Fibroblast of lung (primary cell): Measurements from ENCODE around the gene PHTF1.
"Not testable (repeated sequence)": the region's sequence is repeated elsewhere in the genome, so short reads cannot be mapped to it uniquely, and the experiment has no call there.

Experiments
- CTCF ChIP-seq, 2 donors: IDR thresholded peaks in 1 of 2; conservative IDR thresholded peaks in 1 of 2; 1 replicate in 1 of 2; 2 replicates in 1 of 2; pipeline ENCODE4 v1.5.1; 2011 to 2012; ENCODE audit warnings: low read length in 2 of 2, control low read depth in 1 of 2, inconsistent platforms in 1 of 2, low read depth in 1 of 2, mild to moderate bottlenecking in 1 of 2
- EZH2 ChIP-seq: IDR thresholded peaks from 2 replicates; pipeline ENCODE4 v1.5.1; 2012; ENCODE audit warnings: low read length, control low read depth, mild to moderate bottlenecking; ENCODE audit errors: missing control alignments

- not testable (repeated sequence) for TF ChIP-seq CTCF (conservative IDR thresholded peaks at IDR 0.05 in 1 of 2, IDR thresholded peaks at IDR 0.05 in 1 of 2; ENCODE audit: low read depth in 1 of 2, low read length in 2 of 2); EZH2
Observed at GRCh38 chr1:113717506-113717905, 41.8 kb downstream of the PHTF1 start.
